HCT116 (cell line): ENCODE measurements around the gene SKA3. TPM values are rescaled to one million over a fixed set of nuclear protein-coding genes. Genes with fewer than 3 reads are reported as not detected.

Experiments
- ATAC-seq: fragments of 200-7000 bp; cut with Tn5 transposase; 2 replicates; pipeline ENCODE4 v1.9.1; 2020; ENCODE audit warnings: mild to moderate bottlenecking, moderate library complexity
- BruUV-seq: library from RNA; stranded (reverse); fragments of 400-500 nt; replicated peaks from 2 replicates; lab custom pipeline; 2021; lab: Mats Ljungman, UMichigan
- CTCF ChIA-PET: fragments of 300-600 bp; sonication (Branson Sonifier 250); formaldehyde crosslinking; loops from one replicate; lab custom pipeline; 2021; ENCODE audit warnings: antibody characterized with exemption; lab: Charles Lee
- POLR2A ChIA-PET: fragments of 300-600, 350-600 bp; sonication (Branson Sonifier 250); formaldehyde crosslinking; loops from one replicate; lab custom pipeline; 2021; ENCODE audit warnings: antibody characterized with exemption; lab: Charles Lee
- RAD21 ChIA-PET, 2 experiments: fragments of 300-600 bp; sonication (Branson Sonifier 250); formaldehyde crosslinking; loops; one replicate each; lab custom pipeline; 2023; ENCODE audit warnings: low total read pairs in 2 of 2; ENCODE audit not compliant: uncharacterized antibody in 2 of 2, unreplicated experiment in 2 of 2, low non-redundant PET in 1 of 2; lab: Charles Lee
- DNase-seq: peaks from one replicate; pipeline ENCODE4 v3.0.0-alpha.2; 2010; ENCODE audit warnings: low read depth, low spot score
- H2AFZ ChIP-seq: fragments of 200-600 bp; shearing (Covaris generic), sonication (generic); 2 replicates; pipeline ENCODE4 v1.6.1; 2017; ENCODE audit warnings: low read depth, mixed run types, mixed read lengths, antibody characterized with exemption, low read length; ENCODE audit not compliant: poor library complexity, severe bottlenecking
- H3K27ac ChIP-seq: 2 replicates; pipeline ENCODE4 v1.5.1; 2012; ENCODE audit warnings: low read depth, low read length
- H3K27me3 ChIP-seq: fragments of 200-600 bp; sonication (generic); 2 replicates; pipeline ENCODE4 v1.6.1; 2016; ENCODE audit warnings: mixed run types, low read length, mixed read lengths; ENCODE audit not compliant: insufficient read depth
- H3K36me3 ChIP-seq, 2 experiments: fragments of 200-500 bp in 1 of 2; fragments of 200-600 bp in 1 of 2; sonication (Bioruptor generic) in 1 of 2; sonication (generic) in 1 of 2; 2 replicates each; pipeline versions ENCODE4 v1.5.1 to v1.6.1; 2014 to 2016; ENCODE audit warnings: low read length in 2 of 2, inconsistent platforms in 1 of 2, mixed read lengths in 1 of 2, mixed run types in 1 of 2; ENCODE audit not compliant: insufficient read depth in 2 of 2, control insufficient read depth in 1 of 2
- H3K4me1 ChIP-seq, 2 experiments: fragments of 200-600 bp in 1 of 2; sonication (generic) in 1 of 2; 2 replicates each; pipeline versions ENCODE4 v1.5.1 to v1.6.1; 2012 to 2017; ENCODE audit warnings: low read length in 2 of 2, inconsistent platforms in 1 of 2, mild to moderate bottlenecking in 1 of 2, mixed read lengths in 1 of 2, mixed run types in 1 of 2, moderate library complexity in 1 of 2; ENCODE audit not compliant: insufficient read depth in 2 of 2, control insufficient read depth in 1 of 2
- H3K4me2 ChIP-seq: fragments of 200-600 bp; sonication (generic); 2 replicates; pipeline ENCODE4 v1.6.1; 2017; ENCODE audit warnings: mixed run types, low read length, mixed read lengths
- H3K4me3 ChIP-seq, 2 experiments: fragments of 200-600 bp in 1 of 2; sonication (generic) in 1 of 2; replicated peaks in 1 of 2; 2 replicates each; pipeline ENCODE4 v1.5.1; 2011 to 2016; ENCODE audit warnings: low read length in 2 of 2, control low read depth in 1 of 2, low read depth in 1 of 2, mild to moderate bottlenecking in 1 of 2, mixed read lengths in 1 of 2, mixed run types in 1 of 2
- H3K79me2 ChIP-seq: fragments of 200-600 bp; sonication (generic); 2 replicates; pipeline ENCODE4 v1.6.1; 2017; ENCODE audit warnings: mild to moderate bottlenecking, mixed run types, low read length, moderate library complexity, mixed read lengths; ENCODE audit not compliant: insufficient read depth
- H3K9ac ChIP-seq: fragments of 200-600 bp; sonication (generic); 2 replicates; pipeline ENCODE4 v1.6.1; 2016; ENCODE audit warnings: low read length, mixed read lengths
- H3K9me2 ChIP-seq: fragments of 200-600 bp; sonication (generic), shearing (Covaris generic); 2 replicates; pipeline ENCODE4 v1.6.1; 2017; ENCODE audit warnings: mixed run types, mild to moderate bottlenecking, moderate library complexity; ENCODE audit not compliant: insufficient read depth
- H3K9me3 ChIP-seq, 2 experiments: fragments of 200-500 bp in 1 of 2; fragments of 200-600 bp in 1 of 2; sonication (Bioruptor generic) in 1 of 2; sonication (generic) in 1 of 2; 2 replicates each; pipeline ENCODE4 v1.6.1; 2014 to 2017; ENCODE audit warnings: low read length in 2 of 2, mixed read lengths in 2 of 2, inconsistent platforms in 1 of 2, low read depth in 1 of 2, mild to moderate bottlenecking in 1 of 2, mixed run types in 1 of 2, moderate library complexity in 1 of 2; ENCODE audit not compliant: control insufficient read depth in 1 of 2, insufficient read depth in 1 of 2
- H4K20me1 ChIP-seq: fragments of 200-600 bp; sonication (generic), shearing (Covaris generic); 2 replicates; pipeline ENCODE4 v1.6.1; 2017; ENCODE audit warnings: mixed run types, mild to moderate bottlenecking, moderate library complexity; ENCODE audit not compliant: insufficient read depth
- ATF3 ChIP-seq: IDR thresholded peaks from 2 replicates; pipeline ENCODE4 v1.6.1; 2012
- ELF1 ChIP-seq: IDR thresholded peaks from 2 replicates; pipeline ENCODE4 v1.6.1; 2012; ENCODE audit warnings: low read depth, borderline replicate concordance
- EZH2 ChIP-seq: fragments of 200-600 bp; sonication (generic); IDR thresholded peaks from 2 replicates; pipeline ENCODE4 v1.6.1; 2017; ENCODE audit warnings: antibody characterized with exemption, mixed run types
- FOSL1 ChIP-seq: IDR thresholded peaks from 2 replicates; pipeline ENCODE4 v1.6.1; 2012; ENCODE audit warnings: low read depth
- JUND ChIP-seq: IDR thresholded peaks from 2 replicates; pipeline ENCODE4 v1.6.1; 2012
- MAX ChIP-seq: IDR thresholded peaks from 2 replicates; pipeline ENCODE4 v1.6.1; 2012
- POLR2AphosphoS5 ChIP-seq: IDR thresholded peaks from 2 replicates; pipeline ENCODE4 v1.6.1; 2011; ENCODE audit warnings: mild to moderate bottlenecking, low read depth, low read length, moderate library complexity
- TCF7L2 ChIP-seq: IDR thresholded peaks from 2 replicates; pipeline ENCODE4 v1.7.0; 2011; ENCODE audit warnings: borderline replicate concordance, inconsistent platforms; ENCODE audit not compliant: insufficient read depth, insufficient read length; ENCODE audit errors: extremely low read depth
- YY1 ChIP-seq: IDR thresholded peaks from 2 replicates; pipeline ENCODE4 v1.6.1; 2011; ENCODE audit warnings: low read length, low read depth, moderate library complexity, mild to moderate bottlenecking; ENCODE audit not compliant: insufficient replicate concordance; ENCODE audit errors: extremely low read depth
- ZBTB33 ChIP-seq: IDR thresholded peaks from 2 replicates; pipeline ENCODE4 v1.6.1; 2011; ENCODE audit warnings: mild to moderate bottlenecking, low read length, moderate library complexity; ENCODE audit not compliant: insufficient replicate concordance; ENCODE audit errors: extremely low read depth
- intact Hi-C: fragments of 100-400 bp; cut with micrococcal nuclease; formaldehyde crosslinking; loops from 2 replicates; pipeline ENCODE4 v1.10.0; 2022
- total RNA-seq: library from RNA; stranded (reverse); gene quantifications from one replicate; pipeline ENCODE4 v1.2.1, GENCODE V29; 2021; ENCODE audit not compliant: unreplicated experiment

The SKA3 gene
- total RNA-seq, 1 experiment from 2014 or later, result 43.3 TPM

GRCh38 chr13:21130116-21130515 lies 46.2 kb downstream of the SKA3 start:
- H3K36me3 ChIP-seq, result no peaks in the 10 kb centered on the region
- RAD21 ChIA-PET, result no interaction called here
- no peak overlapping the region for H3K27ac ChIP-seq
- no peak overlapping the region for H3K4me2 ChIP-seq
- BruUV-seq, result no TSS peak
- no peak overlapping the region for H3K4me3 ChIP-seq
- intact Hi-C loops, result no loop called here
- no peak overlapping the region for H2AFZ ChIP-seq
- CTCF ChIA-PET, result no interaction called here
- no peaks in the 10 kb centered on the region for H3K4me1 ChIP-seq
- no peaks in the 10 kb centered on the region for H3K79me2 ChIP-seq
- no peaks in the 10 kb centered on the region for H3K27me3 ChIP-seq
- H4K20me1 ChIP-seq, result no peaks in the 10 kb centered on the region
- no peak for ATAC-seq
- no peak for DNase-seq
- TF ChIP-seq ZBTB33 (no peak), JUND (no peak), MAX (no peak), FOSL1 (no peak), YY1 (no peak), POLR2AphosphoS5 (no peak), ELF1 (no peak), TCF7L2 (no peak)
- H3K9me3 ChIP-seq, result no peaks in the 10 kb centered on the region
- no peaks in the 10 kb centered on the region for H3K9me2 ChIP-seq
- POLR2A ChIA-PET, result no interaction called here
- H3K9ac ChIP-seq, result no peak overlapping the region

- Histone ChIP-seq H3K4me2 (no peak overlapping the region), H3K79me2 (no peaks in the 10 kb centered on the region), H3K27ac (no peak overlapping the region), H3K9me2 (no peaks in the 10 kb centered on the region), H3K4me1 (no peaks in the 10 kb centered on the region), H3K36me3 (no peaks in the 10 kb centered on the region), H3K4me3 (no peak overlapping the region), H3K9me3 (no peaks in the 10 kb centered on the region), H3K27me3 (no peaks in the 10 kb centered on the region)
- intact Hi-C loops, result no loop called here
- BruUV-seq, result no TSS peak
- no peak for TF ChIP-seq EZH2
- no peak for TF ChIP-seq ELF1
- no peak for TF ChIP-seq MAX
- no peak for TF ChIP-seq FOSL1
- TF ChIP-seq ATF3, result no peak
- TF ChIP-seq, all 23 proteins: peak for 0
- no peak overlapping the region for H3K9ac ChIP-seq
- POLR2A ChIA-PET, result interaction anchor here (1.0 kb wide), 1 partner anchor 52 kb away, joined by 3 read pairs; no protein-coding TSS in a partner anchor
- H4K20me1 ChIP-seq, result no peaks in the 10 kb centered on the region
- CTCF ChIA-PET, result interaction anchor here (1.3 kb wide), 1 partner anchor 181 kb away, joined by 3 read pairs; no protein-coding TSS in a partner anchor
- no peak for DNase-seq
- no peak overlapping the region for H2AFZ ChIP-seq
- ATAC-seq, result no peak
- RAD21 ChIA-PET, result no interaction called here
Measured at GRCh38 chr13:21124852-21125251, 51.5 kb downstream of the SKA3 start.
